Measurements from ENCODE around the gene FNDC1. TPM values are rescaled to one million over a fixed set of nuclear protein-coding genes. Genes with fewer than 3 reads are reported as not detected.

Gene FNDC1
- total and polyA plus RNA-seq, 2 of the 13 experiments (the other 11 are each of a cell fraction or from before 2014, with no cell fraction given), result not detected

DNA sequence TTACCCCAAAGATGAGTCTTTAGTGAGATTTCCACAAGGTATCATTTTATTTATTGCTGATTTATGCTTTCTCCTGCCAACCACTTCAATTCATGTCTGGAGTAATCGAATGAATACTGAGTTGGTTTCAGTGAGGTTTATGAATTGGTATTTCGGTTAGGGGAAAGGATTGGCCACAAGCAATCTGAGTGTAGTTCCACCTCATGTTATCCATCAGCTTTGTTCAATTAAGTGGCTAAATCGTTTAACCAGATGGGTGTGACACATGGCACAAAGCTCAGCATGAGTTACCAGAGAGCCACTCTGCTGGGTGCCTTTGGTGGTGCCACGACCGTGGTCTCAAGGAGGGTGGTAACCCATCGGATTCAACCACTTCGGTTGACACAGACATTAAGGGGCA lies 148.2 kb downstream of the FNDC1 start:
- peaks cover 0 to 2% of the 10 kb centered on the region in 2 experiments; a peak in 2 of 5 replicates for H3K27me3 ChIP-seq (ENCODE audit: control insufficient read depth in 1 of 2, insufficient read depth in 2 of 2, low read length in 2 of 2)
- ATAC-seq (no peak), DNase-seq (ENCODE audit: low spot score) (no peak), FAIRE-seq (no peak)
- no peak overlapping the region for H3K4me3 ChIP-seq (replicated peaks in 1 of 3; ENCODE audit: insufficient read depth in 1 of 3, low read depth in 2 of 3, low read length in 3 of 3)
- ChIA-PET CTCF (ENCODE audit: low intra/inter-chr PET ratio, low total read pairs) (no interaction called here), POLR2A (no interaction called here)
- intact Hi-C loops (cut with micrococcal nuclease; ENCODE audit: unreplicated experiment), result no loop called here
- no peaks in the 10 kb centered on the region for H3K9me3 ChIP-seq (ENCODE audit: low read length)
- no peak overlapping the region for H3K4me2 ChIP-seq (ENCODE audit: low read depth, low read length)
- no peaks in the 10 kb centered on the region for H3K4me1 ChIP-seq (ENCODE audit: insufficient read depth, low read length)
- in situ Hi-C loops (cut with HindIII; ENCODE audit: extremely low pct_ligation_motif_present, low pct_unique_long_range_greater_than_20kb), result no loop called here
- H3K27ac ChIP-seq (ENCODE audit: extremely low read length, insufficient read depth, low read length), result no peak overlapping the region
- TF ChIP-seq HNRNPUL1 (IDR thresholded peaks at IDR 0.05; ENCODE audit: low read depth, low read length), result no peak
- TF ChIP-seq JARID2 (CRISPR knock-in tag; IDR thresholded peaks at IDR 0.05; ENCODE audit: insufficient replicate concordance), result no peak
- TF ChIP-seq, protein P1, sequence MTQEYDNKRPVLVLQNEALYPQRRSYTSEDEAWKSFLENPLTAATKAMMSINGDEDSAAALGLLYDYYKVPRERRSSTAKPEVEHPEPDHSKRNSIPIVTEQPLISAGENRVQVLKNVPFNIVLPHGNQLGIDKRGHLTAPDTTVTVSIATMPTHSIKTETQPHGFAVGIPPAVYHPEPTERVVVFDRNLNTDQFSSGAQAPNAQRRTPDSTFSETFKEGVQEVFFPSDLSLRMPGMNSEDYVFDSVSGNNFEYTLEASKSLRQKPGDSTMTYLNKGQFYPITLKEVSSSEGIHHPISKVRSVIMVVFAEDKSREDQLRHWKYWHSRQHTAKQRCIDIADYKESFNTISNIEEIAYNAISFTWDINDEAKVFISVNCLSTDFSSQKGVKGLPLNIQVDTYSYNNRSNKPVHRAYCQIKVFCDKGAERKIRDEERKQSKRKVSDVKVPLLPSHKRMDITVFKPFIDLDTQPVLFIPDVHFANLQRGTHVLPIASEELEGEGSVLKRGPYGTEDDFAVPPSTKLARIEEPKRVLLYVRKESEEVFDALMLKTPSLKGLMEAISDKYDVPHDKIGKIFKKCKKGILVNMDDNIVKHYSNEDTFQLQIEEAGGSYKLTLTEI (CRISPR knock-in tag; conservative IDR thresholded peaks at IDR 0.05), result no peak
- no peak for TF ChIP-seq ZNF790 (CRISPR knock-in tag; IDR thresholded peaks at IDR 0.05; ENCODE audit: borderline replicate concordance)
- TF ChIP-seq MXD4 (CRISPR knock-in tag; IDR thresholded peaks at IDR 0.05), result no peak
- no peak for TF ChIP-seq ZFYVE20 (CRISPR knock-in tag; IDR thresholded peaks at IDR 0.05; ENCODE audit: borderline replicate concordance, low read depth)
- TF ChIP-seq, protein P2, sequence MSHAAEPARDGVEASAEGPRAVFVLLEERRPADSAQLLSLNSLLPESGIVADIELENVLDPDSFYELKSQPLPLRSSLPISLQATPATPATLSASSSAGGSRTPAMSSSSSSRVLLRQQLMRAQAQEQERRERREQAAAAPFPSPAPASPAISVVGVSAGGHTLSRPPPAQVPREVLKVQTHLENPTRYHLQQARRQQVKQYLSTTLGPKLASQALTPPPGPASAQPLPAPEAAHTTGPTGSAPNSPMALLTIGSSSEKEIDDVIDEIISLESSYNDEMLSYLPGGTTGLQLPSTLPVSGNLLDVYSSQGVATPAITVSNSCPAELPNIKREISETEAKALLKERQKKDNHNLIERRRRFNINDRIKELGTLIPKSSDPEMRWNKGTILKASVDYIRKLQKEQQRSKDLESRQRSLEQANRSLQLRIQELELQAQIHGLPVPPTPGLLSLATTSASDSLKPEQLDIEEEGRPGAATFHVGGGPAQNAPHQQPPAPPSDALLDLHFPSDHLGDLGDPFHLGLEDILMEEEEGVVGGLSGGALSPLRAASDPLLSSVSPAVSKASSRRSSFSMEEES (CRISPR knock-in tag; IDR thresholded peaks at IDR 0.05), result no peak
- TF ChIP-seq GABPA (IDR thresholded peaks at IDR 0.05; ENCODE audit: low read depth, low read length), result no peak
- TF ChIP-seq GABPA (CRISPR knock-in tag; IDR thresholded peaks at IDR 0.05; ENCODE audit: low read depth), result no peak
- no peak for TF ChIP-seq ZNF780A (CRISPR knock-in tag; IDR thresholded peaks at IDR 0.05)
- TF ChIP-seq HMG20A (CRISPR knock-in tag; IDR thresholded peaks at IDR 0.05; ENCODE audit: borderline replicate concordance), result no peak
- H3K79me2 ChIP-seq (ENCODE audit: insufficient read depth, low read length), result no peaks in the 10 kb centered on the region
- no peaks in the 10 kb centered on the region for H4K20me1 ChIP-seq (ENCODE audit: insufficient read depth, low read length)
- WGBS (ENCODE audit: low lambda C conversion rate), result 21% methylated on average over 7 of the region's 7 CpGs
- H2AFZ ChIP-seq (ENCODE audit: low read length), result no peak overlapping the region
- no peaks in the 10 kb centered on the region for H3K36me3 ChIP-seq (replicated peaks in 1 of 2; ENCODE audit: control insufficient read depth in 1 of 2, insufficient read depth in 2 of 2, low read length in 2 of 2)
- no peak overlapping the region for H3K9ac ChIP-seq (ENCODE audit: insufficient read depth, low read depth, low read length)
- BruUV-seq (replicated peaks), result no TSS peak
